ENCODE measurements around the gene ING3. TPM values are rescaled to one million over a fixed set of nuclear protein-coding genes. Genes with fewer than 3 reads are reported as not detected.

Gene ING3
- total RNA-seq, 2 experiments from 2014 or later: 12.5 to 22.2 TPM

GRCh38 chr7:120996333-120996987, 45.9 kb downstream of the ING3 start:
- intact Hi-C loops (cut with micrococcal nuclease; ENCODE audit: unreplicated experiment): no loop called here
- Histone ChIP-seq H3K4me3 (ENCODE audit: low read depth, low read length, poor library complexity, severe bottlenecking) (no peak overlapping the region), H4K20me1 (ENCODE audit: insufficient read depth, low read length) (no peaks in the 10 kb centered on the region), H2AFZ (ENCODE audit: low read length) (no peak overlapping the region), H3K9me3 (ENCODE audit: low read length) (no peaks in the 10 kb centered on the region), H3K4me1 (ENCODE audit: insufficient read depth, low read length, poor library complexity, severe bottlenecking) (no peaks in the 10 kb centered on the region), H3K4me2 (ENCODE audit: low read length) (no peak overlapping the region), H3K79me2 (ENCODE audit: insufficient read depth, low read depth, low read length) (no peaks in the 10 kb centered on the region), H3K27ac (ENCODE audit: low read depth, low read length, poor library complexity, severe bottlenecking) (no peak overlapping the region), H3K9me2 (ENCODE audit: insufficient read depth, low read length) (no peaks in the 10 kb centered on the region), H3K36me3 (ENCODE audit: insufficient read depth, low read length) (no peaks in the 10 kb centered on the region)
- ChIA-PET CTCF (ENCODE audit: unreplicated experiment) (no interaction called here), POLR2A (interaction anchor here (0.6 to 0.8 kb wide), 2 partner anchors 105 to 484 kb away, joined by 3 to 4 read pairs; no protein-coding TSS in a partner anchor)
- no TSS peak for BruUV-seq (replicated peaks)
- TF ChIP-seq CTCF (conservative IDR thresholded peaks at IDR 0.05; ENCODE audit: low read length) (no peak), EZH2phosphoT487 (IDR thresholded peaks at IDR 0.05; ENCODE audit: borderline replicate concordance, low read depth, low read length) (no peak)
- DNase-seq (ENCODE audit: low spot score): no peak

GRCh38 chr7:120996988-120997345, 46.4 kb downstream of the ING3 start:
- Histone ChIP-seq H3K4me1 (ENCODE audit: insufficient read depth, low read length, poor library complexity, severe bottlenecking) (no peaks in the 10 kb centered on the region), H3K4me3 (ENCODE audit: low read depth, low read length, poor library complexity, severe bottlenecking) (no peak overlapping the region), H3K79me2 (ENCODE audit: insufficient read depth, low read depth, low read length) (no peaks in the 10 kb centered on the region), H3K4me2 (ENCODE audit: low read length) (no peak overlapping the region), H3K27ac (ENCODE audit: low read depth, low read length, poor library complexity, severe bottlenecking) (no peak overlapping the region), H3K9me2 (ENCODE audit: insufficient read depth, low read length) (no peaks in the 10 kb centered on the region), H3K9me3 (ENCODE audit: low read length) (no peaks in the 10 kb centered on the region), H3K36me3 (ENCODE audit: insufficient read depth, low read length) (no peaks in the 10 kb centered on the region), H4K20me1 (ENCODE audit: insufficient read depth, low read length) (no peaks in the 10 kb centered on the region), H2AFZ (ENCODE audit: low read length) (no peak overlapping the region)
- DNase-seq (ENCODE audit: low spot score): no peak
- TF ChIP-seq CTCF (conservative IDR thresholded peaks at IDR 0.05; ENCODE audit: low read length) (no peak), EZH2phosphoT487 (IDR thresholded peaks at IDR 0.05; ENCODE audit: borderline replicate concordance, low read depth, low read length) (no peak)
- POLR2A ChIA-PET: interaction anchor here (0.6 kb wide), 1 partner anchor 14 kb away, joined by 3 read pairs; no protein-coding TSS in a partner anchor
- BruUV-seq (replicated peaks): no TSS peak
- intact Hi-C loops (cut with micrococcal nuclease; ENCODE audit: unreplicated experiment): no loop called here
- CTCF ChIA-PET (ENCODE audit: unreplicated experiment): no interaction called here

- Histone ChIP-seq H2AFZ (ENCODE audit: low read length) (no peak overlapping the region), H3K27ac (ENCODE audit: low read depth, low read length, poor library complexity, severe bottlenecking) (no peak overlapping the region), H3K9me3 (ENCODE audit: low read length) (no peaks in the 10 kb centered on the region), H3K9me2 (ENCODE audit: insufficient read depth, low read length) (no peaks in the 10 kb centered on the region), H3K79me2 (ENCODE audit: insufficient read depth, low read depth, low read length) (no peaks in the 10 kb centered on the region), H3K36me3 (ENCODE audit: insufficient read depth, low read length) (no peaks in the 10 kb centered on the region), H3K4me2 (ENCODE audit: low read length) (no peak overlapping the region), H3K4me1 (ENCODE audit: insufficient read depth, low read length, poor library complexity, severe bottlenecking) (no peaks in the 10 kb centered on the region), H3K4me3 (ENCODE audit: low read depth, low read length, poor library complexity, severe bottlenecking) (no peak overlapping the region), H4K20me1 (ENCODE audit: insufficient read depth, low read length) (no peaks in the 10 kb centered on the region)
- no peak for DNase-seq (ENCODE audit: low spot score)
- no peak for TF ChIP-seq EZH2phosphoT487 (IDR thresholded peaks at IDR 0.05; ENCODE audit: borderline replicate concordance, low read depth, low read length)
- TF ChIP-seq CTCF (conservative IDR thresholded peaks at IDR 0.05; ENCODE audit: low read length): no peak
- POLR2A ChIA-PET: interaction anchor here (0.6 kb wide), 2 partner anchors 24 to 35 kb away, joined by 3 to 4 read pairs; no protein-coding TSS in a partner anchor
- CTCF ChIA-PET (ENCODE audit: unreplicated experiment): no interaction called here
- intact Hi-C loops (cut with micrococcal nuclease; ENCODE audit: unreplicated experiment): no loop called here
- BruUV-seq (replicated peaks): no TSS peak
Measured at GRCh38 chr7:120997882-120998474, 47.4 kb downstream of the ING3 start.

Data from OCI-LY7 (cell line).